VCaP (cell line): ENCODE data around the gene CFAP251.

Source experiments
- H3K27ac ChIP-seq: fragments of 450-650 bp; 2 replicates; pipeline ENCODE4 v1.5.1; 2017
- CTCF ChIP-seq: fragments of 450-650 bp; conservative IDR thresholded peaks from 2 replicates; pipeline ENCODE4 v1.5.1; 2017; ENCODE audit warnings: mild to moderate bottlenecking, moderate library complexity

The CFAP251 gene

GRCh38 chr12:121992059-121992879 is 73.9 kb downstream of the CFAP251 start:
- peak overlapping the region; percentile 66 for H3K27ac ChIP-seq
- no peak for TF ChIP-seq CTCF

GRCh38 chr12:121996050-121996944 is 77.9 kb downstream of the CFAP251 start:
- no peak overlapping the region for H3K27ac ChIP-seq
- no peak for TF ChIP-seq CTCF

GRCh38 chr12:121996945-121997612 is 78.7 kb downstream of the CFAP251 start:
- H3K27ac ChIP-seq: no peak overlapping the region
- TF ChIP-seq CTCF: no peak

- no peak for TF ChIP-seq CTCF
- no peak overlapping the region for H3K27ac ChIP-seq
Measured at GRCh38 chr12:122001466-122002209, 83.2 kb downstream of the CFAP251 start.

GRCh38 chr12:122003651-122004611 is 85.5 kb downstream of the CFAP251 start:
- no peak overlapping the region for H3K27ac ChIP-seq
- TF ChIP-seq CTCF: no peak

- no peak for TF ChIP-seq CTCF
- no peak overlapping the region for H3K27ac ChIP-seq
Measured at GRCh38 chr12:122004633-122005071, 86.3 kb downstream of the CFAP251 start.
